Panc1 (cell line): ENCODE data around the gene CACNG7. TPM values are rescaled to one million over a fixed set of nuclear protein-coding genes. Genes with fewer than 3 reads are reported as not detected.

Experiments used
- ATAC-seq: fragments of 200-7000 bp; cut with Tn5 transposase; 2 replicates; pipeline ENCODE4 v1.9.1; 2020; ENCODE audit warnings: mild to moderate bottlenecking, moderate library complexity
- BruUV-seq: library from RNA; stranded (reverse); fragments of 400-500 nt; replicated peaks from 2 replicates; lab custom pipeline; 2021; lab: Mats Ljungman, UMichigan
- CTCF ChIA-PET: fragments of 300-600 bp; sonication (Branson Sonifier 250); formaldehyde crosslinking; loops from one replicate; lab custom pipeline; 2022; ENCODE audit warnings: antibody characterized with exemption; lab: Charles Lee
- POLR2A ChIA-PET: fragments of 300-600 bp; sonication (Branson Sonifier 250); formaldehyde crosslinking; loops from one replicate; lab custom pipeline; 2022; ENCODE audit warnings: antibody characterized with exemption; lab: Charles Lee
- DNase-seq: peaks from one replicate; pipeline ENCODE4 v3.0.0-alpha.2; 2010; ENCODE audit warnings: low read depth, low spot score
- H3K27ac ChIP-seq: 2 replicates; pipeline ENCODE4 v1.5.1; 2011; ENCODE audit warnings: mild to moderate bottlenecking, low read length, inconsistent platforms
- H3K27me3 ChIP-seq: fragments of 200-500 bp; sonication (Bioruptor generic); 2 replicates; pipeline ENCODE4 v1.6.0; 2014; ENCODE audit warnings: low read length, inconsistent platforms; ENCODE audit not compliant: control insufficient read depth, insufficient read depth
- H3K36me3 ChIP-seq: fragments of 200-500 bp; sonication (Bioruptor generic); 2 replicates; pipeline ENCODE4 v1.5.1; 2014; ENCODE audit warnings: inconsistent platforms, mild to moderate bottlenecking, low read length, moderate library complexity; ENCODE audit not compliant: control insufficient read depth, insufficient read depth
- H3K4me1 ChIP-seq: 2 replicates; pipeline ENCODE4 v1.5.1; 2011; ENCODE audit warnings: inconsistent platforms, mild to moderate bottlenecking, low read length, moderate library complexity; ENCODE audit not compliant: control insufficient read depth, insufficient read depth
- H3K4me3 ChIP-seq, 2 experiments: 2 replicates each; pipeline ENCODE4 v1.5.1; 2011 to 2012; ENCODE audit warnings: low read depth in 2 of 2, low read length in 2 of 2, mild to moderate bottlenecking in 2 of 2, inconsistent platforms in 1 of 2, moderate library complexity in 1 of 2
- H3K9me3 ChIP-seq: fragments of 200-500 bp; sonication (Bioruptor generic); 2 replicates; pipeline ENCODE4 v1.5.1; 2014; ENCODE audit warnings: low read depth, mild to moderate bottlenecking, inconsistent platforms, low read length, moderate library complexity; ENCODE audit not compliant: control insufficient read depth, insufficient read depth
- CTCF ChIP-seq: fragments of 450-650 bp; IDR thresholded peaks from 2 replicates; pipeline ENCODE4 v1.5.1; 2017; ENCODE audit warnings: mild to moderate bottlenecking
- POLR2AphosphoS5 ChIP-seq: IDR thresholded peaks from 2 replicates; pipeline ENCODE4 v1.6.1; 2012; ENCODE audit warnings: mild to moderate bottlenecking, low read depth, low read length, moderate library complexity
- REST ChIP-seq, 2 experiments: IDR thresholded peaks; 2 replicates each; pipeline ENCODE4 v1.6.1; 2011 to 2012; ENCODE audit warnings: low read depth in 2 of 2, control low read depth in 1 of 2, low read length in 1 of 2, mild to moderate bottlenecking in 1 of 2, moderate library complexity in 1 of 2; ENCODE audit not compliant: insufficient read depth in 1 of 2
- SIN3A ChIP-seq: IDR thresholded peaks from 2 replicates; pipeline ENCODE4 v1.6.1; 2012; ENCODE audit warnings: low read depth, mild to moderate bottlenecking, low read length, moderate library complexity, borderline replicate concordance; ENCODE audit not compliant: insufficient read depth
- TCF7L2 ChIP-seq: IDR thresholded peaks from 2 replicates; pipeline ENCODE4 v1.6.1; 2011; ENCODE audit warnings: mild to moderate bottlenecking, low read depth, low read length, inconsistent platforms
- in situ Hi-C: cut with HindIII; loops from 2 replicates; pipeline ENCODE4 v1.10.0; 2016; ENCODE audit warnings: low sequenced_read_pairs, low pct_unique_long_range_greater_than_20kb
- intact Hi-C: fragments of 100-400 bp; cut with micrococcal nuclease; formaldehyde crosslinking; loops from one replicate; pipeline ENCODE4 v1.10.0; 2022; ENCODE audit not compliant: unreplicated experiment
- total RNA-seq: library from RNA; stranded (reverse); gene quantifications from one replicate; pipeline ENCODE4 v1.2.1, GENCODE V29; 2021; ENCODE audit not compliant: unreplicated experiment

Gene CACNG7
- total RNA-seq, 1 experiment from 2014 or later, result 7.7 TPM

DNA sequence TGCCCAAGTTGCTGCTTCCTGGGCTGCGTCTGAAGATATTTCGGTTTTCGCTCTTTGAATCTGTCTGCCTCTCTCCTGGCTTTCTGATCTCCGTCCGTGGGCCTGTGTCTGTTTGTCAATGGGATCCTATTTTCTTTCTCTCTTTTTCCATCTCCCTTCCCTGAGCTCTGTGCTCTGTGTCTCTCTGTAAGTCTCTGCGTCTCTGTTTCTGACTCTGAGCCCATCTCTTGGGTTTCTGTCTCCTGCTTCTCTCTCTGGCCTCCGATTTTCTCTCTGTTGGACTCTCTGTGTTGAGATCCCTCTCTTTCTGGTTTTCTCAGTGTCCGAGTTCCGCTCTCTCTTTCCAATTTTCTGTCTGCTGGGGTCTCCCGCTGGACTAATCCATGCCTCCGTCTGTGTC is 25.3 kb upstream of the CACNG7 start:
- DNase-seq (no peak), ATAC-seq (no peak)
- TF ChIP-seq CTCF (no peak), SIN3A (no peak), POLR2AphosphoS5 (no peak), REST (IDR thresholded peaks at IDR 0.05; ENCODE audit: insufficient read depth in 1 of 2, low read depth in 2 of 2, low read length in 1 of 2) (no peak), TCF7L2 (no peak)
- H3K27me3 ChIP-seq, result no peaks in the 10 kb centered on the region
- in situ Hi-C loops (no loop called here), intact Hi-C loops (no loop called here)
- H3K36me3 ChIP-seq, result no peaks in the 10 kb centered on the region
- no peaks in the 10 kb centered on the region for H3K9me3 ChIP-seq
- ChIA-PET CTCF (interaction anchor here (0.7 to 2.7 kb wide), 2 partner anchors 74 to 146 kb away, joined by 3 to 11 read pairs; no protein-coding TSS in a partner anchor), POLR2A (interaction anchor here (1.3 kb wide), 1 partner anchor 59 kb away, joined by 8 read pairs; no protein-coding TSS in a partner anchor)
- H3K4me3 ChIP-seq, result no peak overlapping the region
- peaks cover 22% of the 10 kb centered on the region for H3K4me1 ChIP-seq
- no TSS peak for BruUV-seq
- no peak overlapping the region for H3K27ac ChIP-seq

DNA sequence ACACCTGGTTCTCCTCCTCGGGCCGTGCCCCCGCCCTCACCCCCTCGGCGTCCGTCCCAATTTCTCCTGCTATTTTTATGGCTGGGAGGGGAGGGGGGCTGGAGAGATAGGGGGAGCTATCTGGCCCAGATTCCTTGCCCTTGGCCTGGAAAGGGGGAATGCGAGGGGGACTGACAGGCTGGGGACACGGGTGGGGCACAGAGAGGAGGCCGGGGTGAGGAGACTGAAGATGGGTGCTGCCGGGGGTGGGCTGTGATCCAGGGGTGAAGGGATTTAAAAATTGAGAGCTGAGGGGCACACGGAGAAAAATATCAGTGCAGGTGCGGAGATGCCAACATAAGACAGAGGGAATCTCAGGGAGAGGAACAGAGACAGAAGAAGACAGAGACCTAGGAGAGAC is 24.8 kb upstream of the CACNG7 start:
- in situ Hi-C loops, result no loop called here
- TF ChIP-seq POLR2AphosphoS5 (no peak), TCF7L2 (no peak), CTCF (no peak), REST (IDR thresholded peaks at IDR 0.05; ENCODE audit: insufficient read depth in 1 of 2, low read depth in 2 of 2, low read length in 1 of 2) (no peak), SIN3A (no peak)
- ATAC-seq (no peak), DNase-seq (no peak)
- H3K9me3 ChIP-seq, result no peaks in the 10 kb centered on the region
- CTCF ChIA-PET, result interaction anchor here (0.7 to 2.7 kb wide), 2 partner anchors 74 to 146 kb away, joined by 3 to 11 read pairs; no protein-coding TSS in a partner anchor
- no peaks in the 10 kb centered on the region for H3K27me3 ChIP-seq
- H3K4me3 ChIP-seq, result no peak overlapping the region
- peaks cover 22% of the 10 kb centered on the region for H3K4me1 ChIP-seq
- no peaks in the 10 kb centered on the region for H3K36me3 ChIP-seq
- intact Hi-C loops, result no loop called here
- POLR2A ChIA-PET, result interaction anchor here (1.3 kb wide), 1 partner anchor 58 kb away, joined by 8 read pairs; no protein-coding TSS in a partner anchor
- BruUV-seq, result no TSS peak
- H3K27ac ChIP-seq, result no peak overlapping the region
